SU-DHL-6 (cell line): ENCODE data around the gene CCM2.

Experiments used
- H2AFZ ChIP-seq: fragments of 200-600 bp; sonication (generic); 2 replicates; pipeline ENCODE4 v1.6.1; 2014; ENCODE audit warnings: low read depth, mild to moderate bottlenecking, moderate library complexity, mixed read lengths, antibody characterized with exemption, low read length; ENCODE audit not compliant: severe bottlenecking
- H3F3A ChIP-seq: fragments of 200-600 bp; shearing (Covaris generic); 2 replicates; pipeline ENCODE4 v1.6.0; 2016; ENCODE audit warnings: antibody characterized with exemption, mild to moderate bottlenecking; ENCODE audit not compliant: insufficient read depth
- H3K27ac ChIP-seq: fragments of 200-600 bp; sonication (generic); 2 replicates; pipeline ENCODE4 v1.5.1; 2016; ENCODE audit warnings: low read depth, mild to moderate bottlenecking, low read length, moderate library complexity, mixed read lengths
- H3K27me3 ChIP-seq: fragments of 200-600 bp; sonication (generic), shearing (Covaris generic); 2 replicates; pipeline ENCODE4 v1.6.0; 2014; ENCODE audit warnings: mild to moderate bottlenecking, low read length
- H3K36me3 ChIP-seq: fragments of 200-600 bp; sonication (generic); 2 replicates; pipeline ENCODE4 v1.6.1; 2014; ENCODE audit warnings: mild to moderate bottlenecking, low read length, mixed read lengths
- H3K4me2 ChIP-seq: fragments of 300-600, 200-600 bp; shearing (Covaris generic), sonication (generic); 2 replicates; pipeline ENCODE4 v1.6.0; 2014; ENCODE audit warnings: low read length, low read depth, mild to moderate bottlenecking; ENCODE audit not compliant: poor library complexity, severe bottlenecking
- H3K4me3 ChIP-seq: fragments of 200-600 bp; sonication (generic); 2 replicates; pipeline ENCODE4 v1.5.1; 2014; ENCODE audit warnings: antibody characterized with exemption, low read length, mild to moderate bottlenecking, mixed read lengths; ENCODE audit not compliant: insufficient read depth, poor library complexity, severe bottlenecking
- H3K79me2 ChIP-seq: fragments of 200-600 bp; sonication (generic); 2 replicates; pipeline ENCODE4 v1.6.1; 2014; ENCODE audit warnings: mild to moderate bottlenecking, low read length, moderate library complexity; ENCODE audit not compliant: insufficient read depth
- H3K9ac ChIP-seq: fragments of 200-600 bp; sonication (generic); 2 replicates; pipeline ENCODE4 v1.7.0; 2014; ENCODE audit warnings: mild to moderate bottlenecking, low read length
- H3K9me2 ChIP-seq: fragments of 200-600 bp; sonication (generic); replicated peaks from 2 replicates; pipeline ENCODE4 v1.6.1; 2014; ENCODE audit warnings: low read length; ENCODE audit not compliant: insufficient read depth
- H3K9me3 ChIP-seq: fragments of 200-600 bp; sonication (generic); 2 replicates; pipeline ENCODE4 v1.6.1; 2014; ENCODE audit warnings: low read length, mixed read lengths; ENCODE audit not compliant: insufficient read depth
- H4K20me1 ChIP-seq: fragments of 200-600 bp; sonication (generic); 2 replicates; pipeline ENCODE4 v1.6.1; 2014; ENCODE audit warnings: low read depth, mild to moderate bottlenecking, antibody characterized with exemption, low read length, moderate library complexity, mixed read lengths
- EZH2phosphoT487 ChIP-seq: fragments of 200-600 bp; sonication (generic), shearing (Covaris generic); conservative IDR thresholded peaks from 2 replicates; pipeline ENCODE4 v1.6.1; 2018; ENCODE audit warnings: mild to moderate bottlenecking, antibody characterized with exemption, low read length, moderate library complexity, mixed read lengths
- TF ChIP-seq, protein P1 (sequence below): fragments of 200-600 bp; sonication (generic); IDR thresholded peaks from one replicate; pipeline ENCODE4 v1.5.1; 2017; ENCODE audit warnings: antibody characterized with exemption, mild to moderate bottlenecking, low read length, moderate library complexity; ENCODE audit not compliant: insufficient read depth, poor library complexity, severe bottlenecking

Gene CCM2

GRCh38 chr7:44977304-44977958, 22.6 kb upstream of the CCM2 start:
- Histone ChIP-seq H3K9me3 (no peaks in the 10 kb centered on the region), H3K4me3 (peak overlapping the region; percentile 63), H3K27me3 (no peaks in the 10 kb centered on the region), H3K79me2 (peaks cover 27% of the 10 kb centered on the region), H4K20me1 (no peaks in the 10 kb centered on the region), H3K4me2 (peak overlapping the region; percentile 75), H3K9ac (peak overlapping the region; percentile 85), H3K36me3 (no peaks in the 10 kb centered on the region), H2AFZ (no peak overlapping the region), H3K9me2 (no peaks in the 10 kb centered on the region), H3K27ac (peak overlapping the region; percentile 95), H3F3A (peaks cover 32% of the 10 kb centered on the region)
- TF ChIP-seq EZH2phosphoT487: no peak
- TF ChIP-seq, protein P1, sequence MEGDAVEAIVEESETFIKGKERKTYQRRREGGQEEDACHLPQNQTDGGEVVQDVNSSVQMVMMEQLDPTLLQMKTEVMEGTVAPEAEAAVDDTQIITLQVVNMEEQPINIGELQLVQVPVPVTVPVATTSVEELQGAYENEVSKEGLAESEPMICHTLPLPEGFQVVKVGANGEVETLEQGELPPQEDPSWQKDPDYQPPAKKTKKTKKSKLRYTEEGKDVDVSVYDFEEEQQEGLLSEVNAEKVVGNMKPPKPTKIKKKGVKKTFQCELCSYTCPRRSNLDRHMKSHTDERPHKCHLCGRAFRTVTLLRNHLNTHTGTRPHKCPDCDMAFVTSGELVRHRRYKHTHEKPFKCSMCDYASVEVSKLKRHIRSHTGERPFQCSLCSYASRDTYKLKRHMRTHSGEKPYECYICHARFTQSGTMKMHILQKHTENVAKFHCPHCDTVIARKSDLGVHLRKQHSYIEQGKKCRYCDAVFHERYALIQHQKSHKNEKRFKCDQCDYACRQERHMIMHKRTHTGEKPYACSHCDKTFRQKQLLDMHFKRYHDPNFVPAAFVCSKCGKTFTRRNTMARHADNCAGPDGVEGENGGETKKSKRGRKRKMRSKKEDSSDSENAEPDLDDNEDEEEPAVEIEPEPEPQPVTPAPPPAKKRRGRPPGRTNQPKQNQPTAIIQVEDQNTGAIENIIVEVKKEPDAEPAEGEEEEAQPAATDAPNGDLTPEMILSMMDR: no peak

GRCh38 chr7:44977959-44978335, 22.1 kb upstream of the CCM2 start:
- no peaks in the 10 kb centered on the region for H3K9me2 ChIP-seq
- no peaks in the 10 kb centered on the region for H4K20me1 ChIP-seq
- no peak overlapping the region for H2AFZ ChIP-seq
- H3F3A ChIP-seq: peaks cover 37% of the 10 kb centered on the region
- H3K9me3 ChIP-seq: no peaks in the 10 kb centered on the region
- peak overlapping the region; percentile 75 for H3K4me2 ChIP-seq
- peak overlapping the region; percentile 95 for H3K27ac ChIP-seq
- TF ChIP-seq, protein P1: no peak
- TF ChIP-seq EZH2phosphoT487: no peak
- no peaks in the 10 kb centered on the region for H3K27me3 ChIP-seq
- peak overlapping the region; percentile 63 for H3K4me3 ChIP-seq
- H3K79me2 ChIP-seq: peaks cover 27% of the 10 kb centered on the region
- peaks cover 3% of the 10 kb centered on the region for H3K36me3 ChIP-seq
- peak overlapping the region; percentile 85 for H3K9ac ChIP-seq

DNA sequence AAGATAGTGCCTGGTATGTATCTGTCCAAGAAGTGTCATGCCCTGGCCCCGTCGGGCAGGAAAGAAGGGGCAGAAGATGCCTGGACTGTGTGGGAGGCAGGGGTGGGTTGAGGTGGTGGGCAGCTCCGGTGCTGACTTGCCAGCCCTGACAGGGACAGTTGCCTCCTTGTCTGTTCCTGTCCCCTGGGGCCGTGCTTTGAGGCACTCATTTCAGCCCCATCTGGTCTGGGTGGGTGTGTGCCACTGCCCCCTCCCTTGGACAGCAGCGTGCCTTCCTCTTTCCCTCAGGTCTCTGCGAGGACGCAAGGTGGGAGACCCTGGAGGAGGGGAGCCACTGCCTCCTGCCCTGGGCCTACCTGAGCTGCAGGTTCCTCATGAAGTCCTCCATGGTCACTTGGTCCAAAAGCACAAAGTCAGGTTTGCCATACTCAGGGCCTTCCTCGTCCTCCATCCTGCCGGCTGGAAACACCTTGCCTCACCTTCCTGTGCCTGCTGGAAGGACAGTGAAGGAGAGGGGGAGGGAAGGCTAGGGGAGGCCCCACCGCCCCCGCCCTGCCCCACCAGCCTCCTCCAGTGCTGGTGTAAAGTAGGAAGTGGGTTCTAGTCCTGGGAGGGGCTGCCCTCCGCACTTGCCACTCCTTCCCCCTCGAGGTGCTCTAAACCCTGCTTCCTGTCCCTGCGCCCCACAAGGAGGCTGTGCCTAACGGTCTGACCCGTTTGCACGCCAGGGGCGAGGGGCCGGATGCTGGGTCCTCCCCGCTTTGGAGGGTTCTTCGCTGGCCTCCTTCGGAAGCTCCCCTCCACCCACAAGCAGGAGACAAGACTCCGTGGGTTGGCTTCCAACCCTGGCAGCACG, 21.3 kb upstream of the CCM2 start, which contains the start of gene MYO1G:
Gene MYO1G, minus strand, starts transcription at position 505 of the 856 bp plus-strand sequence. Its CDS starts 54 bp downstream, at position 451.
- Histone ChIP-seq H2AFZ (no peak within 1 kb of the TSS), H3F3A (peaks cover 45% of the 10 kb centered on the region), H3K9me3 (no peaks in the 10 kb centered on the region), H3K79me2 (peaks cover 32% of the 10 kb centered on the region), H3K27ac (peak within 1 kb of the TSS; percentile 95), H3K4me2 (peak within 1 kb of the TSS; percentile 75), H4K20me1 (no peaks in the 10 kb centered on the region; the same call in 1 of the 2 replicates), H3K9me2 (no peaks in the 10 kb centered on the region), H3K9ac (peak within 1 kb of the TSS; percentile 85), H3K27me3 (no peaks in the 10 kb centered on the region), H3K36me3 (peaks cover 11% of the 10 kb centered on the region), H3K4me3 (peak within 1 kb of the TSS; percentile 63)
- no peak for TF ChIP-seq EZH2phosphoT487
- TF ChIP-seq, protein P1: no peak
